ENCODE measurements around the gene GAD1. TPM values are rescaled to one million over a fixed set of nuclear protein-coding genes. Genes with fewer than 3 reads are reported as not detected.

The GAD1 gene
- total and polyA plus RNA-seq, 2 of the 8 experiments (the other 6 are each of a cell fraction or from before 2014, with no cell fraction given): 0.65 to 1.0 TPM

- Histone ChIP-seq H4K5ac (ENCODE audit: insufficient read length, low read depth, low read length) (no peak overlapping the region), H3K9ac (replicated peaks in 1 of 4; ENCODE audit: extremely low read depth in 1 of 4, low read depth in 3 of 4, low read length in 3 of 4) (no peak overlapping the region), H2BK15ac (ENCODE audit: low read length) (no peak overlapping the region), H2BK120ac (replicated peaks; ENCODE audit: low read depth, low read length) (no peak overlapping the region), H4K20me1 (replicated peaks in 1 of 2; ENCODE audit: control insufficient read depth in 1 of 2, insufficient read depth in 2 of 2, low read length in 2 of 2) (peaks cover 0 to 5% of the 10 kb centered on the region in 2 experiments), H3K9me3 (ENCODE audit: insufficient read depth in 2 of 2, low read depth in 1 of 2, low read length in 1 of 2) (no peaks in the 10 kb centered on the region), H3K4ac (replicated peaks; ENCODE audit: insufficient read length, low read depth, low read length) (no peak overlapping the region), H3K4me2 (ENCODE audit: insufficient read depth in 1 of 2, low read depth in 2 of 2, low read length in 2 of 2) (peak overlapping the region; percentile 76 to 99), H3K27me3 (replicated peaks in 1 of 4; ENCODE audit: control insufficient read depth in 3 of 4, extremely low read depth in 1 of 4, insufficient read depth in 3 of 4, low read length in 3 of 4) (peaks cover 75 to 99% (median 94%) of the 10 kb centered on the region in 4 experiments), H3K36me3 (ENCODE audit: control insufficient read depth in 2 of 4, insufficient read depth in 4 of 4, low read length in 3 of 4) (no peaks in the 10 kb centered on the region; a peak in 1 of 8 replicates), H2AK5ac (ENCODE audit: low read depth, low read length) (no peak overlapping the region), H3K79me1 (ENCODE audit: low read depth, low read length) (no peaks in the 10 kb centered on the region), H2BK20ac (ENCODE audit: low read length) (no peak overlapping the region), H3K4me3 (ENCODE audit: extremely low read depth in 1 of 4, insufficient read depth in 2 of 4, low read depth in 3 of 4, low read length in 4 of 4) (peak overlapping the region; percentile 5 to 64 (median 46); a peak in 5 of 8 replicates), H2AFZ (ENCODE audit: low read length) (no peak overlapping the region), H3K14ac (ENCODE audit: insufficient read length) (no peak overlapping the region), H3K23ac (ENCODE audit: insufficient read length) (no peak overlapping the region), H3K18ac (ENCODE audit: extremely low read depth, low read length) (no peak overlapping the region), H2BK12ac (ENCODE audit: low read depth, low read length) (no peak overlapping the region), H3K4me1 (replicated peaks in 1 of 4; ENCODE audit: control insufficient read depth in 3 of 4, insufficient read depth in 4 of 4, low read length in 3 of 4) (peaks cover 8 to 61% (median 34%) of the 10 kb centered on the region in 4 experiments), H3K79me2 (ENCODE audit: control insufficient read depth in 1 of 2, insufficient read depth in 2 of 2, low read length in 2 of 2) (no peaks in the 10 kb centered on the region), H2BK5ac (ENCODE audit: low read depth, low read length) (no peak overlapping the region), H4K91ac (replicated peaks; ENCODE audit: insufficient read length, low read length) (no peak overlapping the region), H3K27ac (ENCODE audit: low read depth, low read length) (no peak overlapping the region), H3K23me2 (ENCODE audit: low read depth, low read length) (peaks cover 33% of the 10 kb centered on the region), H3K56ac (replicated peaks; ENCODE audit: insufficient read length, low read depth, low read length) (no peak overlapping the region), H4K8ac (ENCODE audit: extremely low read depth, insufficient read depth, low read length) (no peak overlapping the region)
- CTCF ChIA-PET (ENCODE audit: partially characterized antibody): interaction anchor here (0.7 to 2.4 kb wide), 9 partner anchors 9 to 583 kb away, joined by 3 to 6 read pairs (median 3); no protein-coding TSS in a partner anchor
- POLR2A ChIA-PET (ENCODE audit: partially characterized antibody): interaction anchor here (0.6 kb wide), 1 partner anchor 9 kb away, joined by 3 read pairs; no protein-coding TSS in a partner anchor
- FAIRE-seq (peak; percentile 24), DNase-seq (ENCODE audit: low read depth in 1 of 2, low spot score in 2 of 2) (peak in 1 of 2 experiments; percentile 59)
- 6% methylated on average over 18 of the region's 18 CpGs; no CpG with 5 or more reads in 1 of the 2 experiments for WGBS, 2 experiments (ENCODE audit: extremely low coverage in 1 of 2, insufficient coverage in 1 of 2, insufficient read length in 1 of 2, insufficient replicate concordance in 2 of 2, low coverage in 1 of 2, low lambda C conversion rate in 2 of 2, missing lambda C conversion rate in 1 of 2)
- no peak for TF ChIP-seq KDM5A (IDR thresholded peaks at IDR 0.05; ENCODE audit: low read length)
- no peak for TF ChIP-seq SIRT6 (IDR thresholded peaks at IDR 0.05; ENCODE audit: low read length)
- no peak for TF ChIP-seq POU5F1 (IDR thresholded peaks at IDR 0.05; ENCODE audit: low read depth, low read length)
- no peak for TF ChIP-seq POLR2A (IDR thresholded peaks at IDR 0.05; ENCODE audit: control extremely low read depth in 1 of 2, low read depth in 2 of 2, low read length in 2 of 2)
- TF ChIP-seq RNF2 (IDR thresholded peaks at IDR 0.05; ENCODE audit: borderline replicate concordance, low read depth, low read length, missing control alignments, poor library complexity, severe bottlenecking): peak; percentile 19
- no peak for TF ChIP-seq SP2 (IDR thresholded peaks at IDR 0.05; ENCODE audit: low read length)
- TF ChIP-seq POLR2AphosphoS5 (IDR thresholded peaks at IDR 0.05; ENCODE audit: low read depth, low read length): no peak
- TF ChIP-seq RXRA (IDR thresholded peaks at IDR 0.05; ENCODE audit: insufficient read depth, low read depth, low read length): no peak
- no peak for TF ChIP-seq JUN (IDR thresholded peaks at IDR 0.05; ENCODE audit: low read depth, low read length)
- no peak for TF ChIP-seq FOSL1 (IDR thresholded peaks at IDR 0.05; ENCODE audit: insufficient read depth, low read depth, low read length)
- TF ChIP-seq GABPA (IDR thresholded peaks at IDR 0.05; ENCODE audit: borderline replicate concordance, insufficient read depth, low read length): no peak
- no peak for TF ChIP-seq EGR1 (IDR thresholded peaks at IDR 0.05; ENCODE audit: borderline replicate concordance, low read depth, low read length)
- TF ChIP-seq KDM4A (IDR thresholded peaks at IDR 0.05; ENCODE audit: low read depth, low read length, severe bottlenecking): peak; percentile 5
Measured at GRCh38 chr2:170820757-170821530, 4.3 kb downstream of the GAD1 start.
